Measurements from ENCODE around the gene TIAM2.

Gene TIAM2

GRCh38 chr6:155026022-155026705, 31.0 kb downstream of the TIAM2 start:
- no peak for DNase-seq

- DNase-seq, result no peak
These were observed 31.6 kb downstream of the TIAM2 start for GRCh38 chr6:155026706-155027045.

GRCh38 chr6:155030148-155030720, 35.1 kb downstream of the TIAM2 start:
- DNase-seq, result no peak

DNA sequence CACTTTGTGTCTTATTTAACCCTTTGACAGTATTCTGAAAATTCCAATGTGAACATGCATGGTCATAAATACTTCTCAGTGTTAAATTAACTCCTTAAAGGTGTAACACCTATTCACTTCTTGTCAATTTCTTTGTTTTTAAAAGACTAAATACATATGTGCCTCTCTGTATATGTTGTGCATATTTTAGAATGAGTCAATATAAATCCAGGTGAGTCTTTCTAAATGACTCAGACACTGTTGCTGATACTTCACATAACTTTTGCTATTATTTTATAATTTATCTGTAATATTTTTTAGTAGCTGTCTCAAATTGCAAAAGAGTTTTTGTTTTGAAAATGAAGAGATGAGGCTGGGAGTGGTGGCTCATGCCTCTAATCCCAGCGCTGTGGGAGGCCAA, 36.0 kb downstream of the TIAM2 start:
- no peak for DNase-seq

- DNase-seq, result no peak
These were observed 38.1 kb downstream of the TIAM2 start for GRCh38 chr6:155033021-155033791.

- DNase-seq, result no peak
These were observed 41.8 kb downstream of the TIAM2 start for GRCh38 chr6:155036907-155037306.

DNA sequence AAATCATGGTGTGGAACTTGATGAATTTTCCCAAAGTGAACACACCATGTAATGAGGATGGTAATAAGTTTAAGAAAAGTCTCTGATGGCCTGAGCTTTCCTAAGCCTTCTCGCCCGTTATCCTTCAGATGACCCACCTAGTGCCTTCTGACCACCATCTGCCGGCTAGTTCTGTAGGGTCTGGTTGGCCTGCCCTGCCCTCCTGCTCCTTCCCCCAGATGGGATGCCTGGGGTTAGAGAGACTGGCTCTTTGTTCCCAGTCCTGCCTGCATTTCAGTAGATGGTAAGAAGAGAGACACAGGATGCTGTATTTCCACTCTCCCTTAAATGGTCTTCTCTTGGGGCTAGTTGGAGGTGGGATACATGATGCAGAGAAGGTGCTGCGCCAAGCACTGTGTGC, 43.0 kb downstream of the TIAM2 start:
- DNase-seq, result no peak

GRCh38 chr6:155038527-155038926, 43.4 kb downstream of the TIAM2 start:
- no peak for DNase-seq

DNA sequence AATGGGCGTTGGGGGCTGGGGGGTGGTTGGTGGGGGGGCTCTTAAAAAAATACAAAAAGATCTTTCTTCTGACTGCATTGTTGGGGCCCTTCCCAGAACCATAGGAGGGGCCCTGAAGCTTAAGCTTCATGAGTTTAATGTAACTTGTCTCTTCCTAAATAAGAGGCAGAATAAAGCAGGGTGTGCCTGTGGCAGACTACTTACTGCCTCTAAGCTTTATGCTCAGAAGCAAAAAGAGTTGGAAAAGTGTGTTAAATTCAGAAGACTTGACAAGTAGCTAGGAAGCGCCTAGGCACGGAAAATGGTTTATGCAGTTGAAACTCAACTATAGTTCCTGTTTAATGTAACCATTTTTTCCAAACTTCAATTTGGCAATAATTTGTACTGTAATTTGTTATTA, 44.5 kb downstream of the TIAM2 start:
- no peak for DNase-seq

DNA sequence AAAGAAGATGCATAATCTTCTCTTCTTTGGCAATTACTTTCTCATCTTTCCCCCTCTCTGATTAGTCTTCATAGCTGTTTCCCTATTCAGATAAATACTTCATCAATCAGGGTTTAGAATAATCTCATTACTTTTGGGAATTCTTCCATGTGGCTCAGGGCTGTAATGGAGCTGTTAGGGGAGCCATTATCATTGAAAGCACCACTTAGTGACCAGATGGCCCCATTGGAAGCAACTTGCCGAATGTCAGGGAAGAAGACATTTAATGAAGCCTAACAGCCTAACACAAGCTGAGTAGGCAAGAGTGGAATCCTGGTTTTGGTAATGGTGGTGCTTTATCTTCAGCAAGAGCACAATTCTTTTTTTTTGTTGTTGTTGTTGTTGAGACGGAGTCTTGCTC, 45.0 kb downstream of the TIAM2 start:
- no peak for DNase-seq

DNA sequence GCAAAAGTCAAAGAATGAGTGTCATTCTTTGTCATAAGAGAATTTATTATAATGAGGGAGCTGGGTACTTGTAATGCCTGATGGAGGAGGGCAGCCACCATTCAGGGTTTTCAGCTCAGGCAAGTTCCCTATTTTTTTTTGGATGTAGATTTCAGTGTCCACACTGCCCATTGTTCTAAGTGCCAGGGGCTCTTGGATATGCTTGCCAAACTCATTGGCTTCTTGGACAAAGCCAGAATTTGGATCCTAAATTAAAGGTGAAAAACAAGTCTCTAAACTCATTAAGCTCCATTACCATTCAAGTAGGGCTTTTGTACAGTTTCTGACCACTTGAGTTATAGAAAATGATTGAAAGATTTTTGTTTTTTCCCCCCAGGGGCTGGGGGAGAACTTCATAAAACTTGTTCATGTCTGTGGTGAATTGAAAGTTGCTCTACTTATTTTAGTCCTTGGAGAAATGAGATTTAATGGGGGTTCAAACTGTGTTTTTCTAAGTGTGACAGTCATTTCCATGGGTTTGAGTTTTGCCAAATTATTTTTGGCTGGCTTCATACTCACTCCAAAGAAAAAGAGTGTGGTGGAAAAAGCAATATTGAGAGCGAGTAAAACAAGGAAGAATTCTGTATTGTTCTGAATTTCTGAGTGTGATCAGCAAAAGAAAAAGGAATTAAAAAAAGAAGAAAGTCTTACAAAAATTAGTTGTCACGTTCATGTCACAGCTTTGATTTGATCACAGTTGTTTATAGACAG, 46.0 kb downstream of the TIAM2 start:
- no peak for DNase-seq

DNA sequence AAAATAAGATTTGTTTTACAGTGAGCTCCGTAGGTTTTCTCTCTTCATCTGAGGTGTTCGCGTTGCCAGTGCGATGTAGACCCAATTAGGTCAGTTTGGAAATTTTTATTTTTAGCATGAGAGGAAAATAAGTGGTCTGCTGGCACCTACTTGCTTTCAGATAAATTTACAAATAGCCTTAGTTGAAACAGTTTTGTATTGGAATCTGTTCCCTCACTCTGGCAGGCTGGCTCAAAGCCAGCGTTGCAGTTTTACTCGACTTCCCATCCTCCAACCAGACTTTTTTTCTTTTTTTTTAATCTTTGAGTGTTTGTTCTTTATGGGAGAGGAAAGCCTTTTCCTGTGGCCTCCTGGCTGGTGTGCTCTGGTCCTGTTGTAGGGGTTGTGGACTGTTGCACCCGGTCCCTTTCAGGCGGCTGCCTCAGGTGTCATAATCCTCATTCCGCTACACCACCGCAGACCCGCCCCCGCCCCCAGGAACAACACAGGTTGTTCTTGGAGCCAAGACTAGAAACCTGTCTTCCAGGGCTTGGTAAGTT, 46.7 kb downstream of the TIAM2 start:
- no peak for DNase-seq

DNA sequence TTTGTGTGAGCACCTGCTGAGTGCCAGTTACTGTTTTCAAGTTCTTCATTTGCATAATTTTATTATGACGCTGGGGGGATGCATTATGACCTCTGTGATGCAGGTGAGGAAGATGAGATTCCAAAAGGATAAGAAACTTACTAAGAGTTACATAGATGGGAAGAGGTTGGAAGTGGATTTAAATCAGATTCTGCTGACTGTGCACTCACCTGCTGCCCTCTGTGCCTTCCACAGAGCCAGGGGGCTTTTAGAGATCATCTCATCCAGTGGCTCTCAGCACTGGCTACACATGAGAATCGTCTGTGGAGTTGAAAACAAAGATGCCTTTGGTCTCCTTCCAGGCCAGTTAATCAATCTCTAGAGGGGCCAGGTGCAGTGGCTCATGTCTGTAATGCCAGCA, 47.9 kb downstream of the TIAM2 start:
- DNase-seq, result no peak

- no peak for DNase-seq
These were observed 50.7 kb downstream of the TIAM2 start for GRCh38 chr6:155045561-155046404.

DNA sequence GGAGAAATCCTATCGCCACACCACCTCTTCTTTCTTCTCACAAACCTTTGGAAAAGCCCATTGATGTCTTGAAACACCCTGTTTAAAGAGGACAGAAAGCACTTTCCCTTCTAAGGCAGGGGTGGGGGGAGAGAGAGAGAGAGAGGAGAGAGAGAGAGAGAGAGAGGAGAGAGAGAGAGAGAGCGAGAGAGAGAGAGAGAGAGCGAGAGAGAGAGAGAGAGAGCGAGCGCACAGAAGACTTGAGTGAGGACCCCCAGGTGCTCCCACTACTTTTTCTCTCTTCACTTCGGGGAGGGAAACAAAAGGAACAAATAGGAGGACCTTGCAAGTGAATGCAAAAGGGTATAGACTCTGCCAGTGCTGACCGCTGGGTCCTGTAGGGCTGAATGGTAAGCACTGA, 52.4 kb downstream of the TIAM2 start:
- DNase-seq, result no peak

GRCh38 chr6:155050311-155050710, 55.2 kb downstream of the TIAM2 start:
- no peak for DNase-seq

- DNase-seq, result no peak
These were observed 59.6 kb downstream of the TIAM2 start for GRCh38 chr6:155054491-155055250.

GRCh38 chr6:155055729-155056128, 60.6 kb downstream of the TIAM2 start:
- no peak for DNase-seq

DNA sequence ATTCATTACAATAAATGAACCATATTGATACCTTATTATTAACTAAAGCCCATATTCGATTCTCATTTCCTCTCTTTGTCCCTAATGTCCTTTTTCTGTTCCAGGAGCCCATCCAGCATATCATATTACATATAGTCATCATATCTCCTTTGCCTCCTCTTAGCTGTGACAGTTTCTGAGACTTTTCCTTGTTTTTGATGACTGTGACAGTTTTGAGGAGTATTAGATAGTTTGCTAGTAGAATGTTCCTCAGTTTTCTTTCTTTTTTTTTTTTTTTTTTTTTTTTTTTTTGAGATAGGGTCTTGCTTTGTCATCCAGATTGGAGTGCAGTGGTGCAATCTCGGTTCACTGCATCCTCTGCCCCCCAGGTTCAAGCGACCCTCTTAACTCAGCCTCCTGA, 61.6 kb downstream of the TIAM2 start:
- no peak for DNase-seq

DNA sequence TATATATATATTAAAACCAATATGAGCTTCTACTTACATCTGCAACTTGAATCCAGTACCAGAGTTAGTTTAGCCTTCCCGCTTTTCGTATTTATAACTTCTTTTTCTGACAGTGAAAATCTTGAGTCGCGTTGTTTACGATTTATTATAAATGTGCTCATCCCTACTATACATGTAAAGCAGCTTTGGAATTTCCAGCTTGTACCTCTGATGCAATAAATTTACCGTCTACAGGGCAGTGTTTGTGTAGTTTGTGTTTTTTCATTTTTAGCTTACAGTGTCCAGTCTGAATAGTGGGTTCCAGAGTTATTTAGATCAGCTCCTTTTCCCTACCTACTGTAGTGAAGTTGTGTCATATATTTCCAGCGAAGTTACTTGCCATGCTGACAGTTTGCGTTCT, 66.3 kb downstream of the TIAM2 start:
- no peak for DNase-seq

DNA sequence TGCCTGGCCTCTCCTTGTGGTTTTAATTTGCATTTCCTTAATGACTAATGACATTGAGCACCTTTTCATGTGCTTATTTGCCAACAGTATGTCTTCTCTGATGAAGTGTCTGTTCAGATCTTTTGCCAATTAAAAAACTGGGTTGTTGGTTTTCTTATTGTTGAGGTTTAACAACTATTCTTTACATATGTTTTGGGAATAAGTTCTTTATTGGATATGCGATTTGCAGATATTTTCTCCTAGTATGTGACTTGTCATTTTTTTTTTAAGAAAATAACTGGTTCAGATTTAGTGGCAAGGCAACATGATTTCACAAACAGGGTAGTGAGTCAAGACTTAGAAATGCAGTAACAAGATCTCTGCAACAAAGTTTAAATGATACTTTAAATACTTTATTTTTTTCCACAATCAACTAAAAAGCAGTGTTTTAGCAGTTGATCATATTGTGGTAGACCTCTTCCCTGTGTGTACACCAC, 67.8 kb downstream of the TIAM2 start:
- DNase-seq, result no peak

GRCh38 chr6:155064303-155064702, 69.2 kb downstream of the TIAM2 start:
- no peak for DNase-seq

Data from NCI-H526 (cell line).